Suprapubic skin (tissue), 4 donors: ENCODE measurements around the gene RABL2A.
"Not testable (repeated sequence)": the region's sequence is repeated elsewhere in the genome, so short reads cannot be mapped to it uniquely, and the experiment has no call there.

Experiments used
- EP300 ChIP-seq: sonication (generic); formaldehyde crosslinking; IDR thresholded peaks from one replicate; pipeline ENCODE4 v1.6.1; 2017; ENCODE audit warnings: antibody characterized with exemption
- POLR2A ChIP-seq, 2 donors: fragments of 450-650 bp; IDR thresholded peaks; one replicate each; pipeline ENCODE4 v1.6.1; 2017; ENCODE audit warnings: antibody characterized with exemption in 2 of 2, mild to moderate bottlenecking in 2 of 2, moderate library complexity in 2 of 2
- POLR2AphosphoS5 ChIP-seq, 3 donors: sonication (generic); formaldehyde crosslinking; IDR thresholded peaks; one replicate each; pipeline ENCODE4 v1.6.1; 2017; ENCODE audit warnings: antibody characterized with exemption in 3 of 3
- TF ChIP-seq, protein P1 (sequence below), 2 donors: fragments of 200-600 bp in 1 of 2; fragments of 450-650 bp in 1 of 2; sonication (generic) in 1 of 2; IDR thresholded peaks; one replicate each; pipeline ENCODE4 v1.5.1; 2016 to 2019; ENCODE audit warnings: antibody characterized with exemption in 2 of 2, mild to moderate bottlenecking in 1 of 2, moderate library complexity in 1 of 2

DNA sequence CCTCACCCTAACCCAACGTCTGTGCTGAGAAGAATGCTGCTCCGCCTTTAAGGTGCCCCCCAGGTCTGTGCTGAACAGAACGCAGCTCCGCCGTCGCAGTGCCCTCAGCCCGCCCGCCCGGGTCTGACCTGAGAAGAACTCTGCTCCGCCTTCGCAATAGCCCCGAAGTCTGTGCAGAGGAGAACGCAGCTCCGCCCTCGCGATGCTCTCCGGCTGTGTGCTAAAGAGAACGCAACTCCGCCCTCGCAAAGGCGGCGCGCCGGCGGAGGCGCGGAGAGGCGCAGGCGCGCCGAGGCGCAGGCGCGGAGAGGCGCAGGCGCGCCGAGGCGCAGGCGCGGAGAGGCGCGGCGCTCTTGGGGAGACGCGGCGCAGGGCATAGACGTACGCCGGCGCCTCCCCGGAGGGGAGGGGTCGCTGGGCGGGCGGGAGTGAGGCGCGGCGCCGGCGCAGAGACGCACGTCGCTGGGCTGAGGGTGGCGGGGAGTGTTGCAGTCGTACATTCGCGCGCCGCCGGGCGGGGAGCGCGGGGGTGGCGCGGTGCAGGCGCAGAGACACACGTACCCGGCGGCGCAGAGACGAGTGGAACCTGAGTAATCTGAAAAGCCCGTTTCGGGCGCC, 23.5 kb upstream of the RABL2A start:
- TF ChIP-seq, protein P1, sequence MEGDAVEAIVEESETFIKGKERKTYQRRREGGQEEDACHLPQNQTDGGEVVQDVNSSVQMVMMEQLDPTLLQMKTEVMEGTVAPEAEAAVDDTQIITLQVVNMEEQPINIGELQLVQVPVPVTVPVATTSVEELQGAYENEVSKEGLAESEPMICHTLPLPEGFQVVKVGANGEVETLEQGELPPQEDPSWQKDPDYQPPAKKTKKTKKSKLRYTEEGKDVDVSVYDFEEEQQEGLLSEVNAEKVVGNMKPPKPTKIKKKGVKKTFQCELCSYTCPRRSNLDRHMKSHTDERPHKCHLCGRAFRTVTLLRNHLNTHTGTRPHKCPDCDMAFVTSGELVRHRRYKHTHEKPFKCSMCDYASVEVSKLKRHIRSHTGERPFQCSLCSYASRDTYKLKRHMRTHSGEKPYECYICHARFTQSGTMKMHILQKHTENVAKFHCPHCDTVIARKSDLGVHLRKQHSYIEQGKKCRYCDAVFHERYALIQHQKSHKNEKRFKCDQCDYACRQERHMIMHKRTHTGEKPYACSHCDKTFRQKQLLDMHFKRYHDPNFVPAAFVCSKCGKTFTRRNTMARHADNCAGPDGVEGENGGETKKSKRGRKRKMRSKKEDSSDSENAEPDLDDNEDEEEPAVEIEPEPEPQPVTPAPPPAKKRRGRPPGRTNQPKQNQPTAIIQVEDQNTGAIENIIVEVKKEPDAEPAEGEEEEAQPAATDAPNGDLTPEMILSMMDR (IDR thresholded peaks at IDR 0.05), result not testable (repeated sequence)
- not testable (repeated sequence) for TF ChIP-seq POLR2AphosphoS5 (IDR thresholded peaks at IDR 0.05); POLR2A (IDR thresholded peaks at IDR 0.05); EP300
